Natural killer cell (primary cell): Measurements from ENCODE around the gene LINC00305. TPM values are rescaled to one million over a fixed set of nuclear protein-coding genes. Genes with fewer than 3 reads are reported as not detected.

ENCODE experiments used
- ATAC-seq, 3 donors: fragments of 150-1000 bp in 2 of 3; fragments of 200-7000 bp in 1 of 3; cut with Tn5 transposase; 1 replicate in 1 of 3; 2 replicates in 2 of 3; pipeline ENCODE4 v1.10.0; 2021; ENCODE audit warnings: mild to moderate bottlenecking in 2 of 3, moderate library complexity in 2 of 3
- DNase-seq, 2 donors: peaks; one replicate each; pipeline versions ENCODE4 v3.0.0 to v3.0.0-alpha.2; 2013 to 2021; ENCODE audit warnings: mixed read lengths in 1 of 2
- H3K27ac ChIP-seq: one replicate; pipeline ENCODE4 v1.5.1; 2013; ENCODE audit warnings: mild to moderate bottlenecking, low read length
- H3K27me3 ChIP-seq: one replicate; pipeline ENCODE4 v1.6.1; 2013; ENCODE audit warnings: low read length; ENCODE audit not compliant: control insufficient read depth, insufficient read depth
- H3K36me3 ChIP-seq: one replicate; pipeline ENCODE4 v1.6.1; 2013; ENCODE audit warnings: low read length; ENCODE audit not compliant: control insufficient read depth, insufficient read depth
- H3K4me1 ChIP-seq: one replicate; pipeline ENCODE4 v1.6.1; 2013; ENCODE audit warnings: low read length; ENCODE audit not compliant: control insufficient read depth, insufficient read depth
- H3K4me3 ChIP-seq: one replicate; pipeline ENCODE4 v1.5.1; 2013; ENCODE audit warnings: low read length
- H3K9me3 ChIP-seq: one replicate; pipeline ENCODE4 v1.6.1; 2013; ENCODE audit warnings: low read length; ENCODE audit not compliant: control insufficient read depth, insufficient read depth
- H3K27ac Mint-ChIP-seq, 2 donors: one replicate each; pipeline ENCODE4 v1.8.0; 2022; ENCODE audit warnings: mild to moderate bottlenecking in 2 of 2, mixed read lengths in 2 of 2, moderate library complexity in 1 of 2
- H3K27me3 Mint-ChIP-seq, 2 donors: one replicate each; pipeline ENCODE4 v1.8.0; 2022; ENCODE audit warnings: low read depth in 2 of 2, mixed read lengths in 2 of 2
- H3K36me3 Mint-ChIP-seq: one replicate; pipeline ENCODE4 v1.8.0; 2022; ENCODE audit warnings: mixed read lengths
- H3K4me1 Mint-ChIP-seq, 2 donors: one replicate each; pipeline ENCODE4 v1.8.0; 2022; ENCODE audit warnings: mixed read lengths in 2 of 2
- H3K4me3 Mint-ChIP-seq: one replicate; pipeline ENCODE4 v1.8.0; 2022; ENCODE audit warnings: mild to moderate bottlenecking, moderate library complexity, mixed read lengths
- H3K9me3 Mint-ChIP-seq, 2 donors: one replicate each; pipeline ENCODE4 v1.8.0; 2022; ENCODE audit warnings: mixed read lengths in 2 of 2
- WGBS: methylation state at CpG from one replicate; pipeline ENCODE4 v1.1.7; 2013; ENCODE audit warnings: missing lambda C conversion rate; ENCODE audit not compliant: insufficient coverage; 5-methylcytosine and 5-hydroxymethylcytosine counted together
- intact Hi-C: fragments of 100-400 bp; cut with micrococcal nuclease; formaldehyde crosslinking; loops from one replicate; pipeline ENCODE4 v1.14.2; 2022
- total RNA-seq, 4 donors: library from RNA; stranded (reverse); fragments of 120-200 nt in 1 of 4; gene quantifications; one replicate each; pipeline versions ENCODE4 v1.2.3 to v1.2.4, GENCODE V29; 2013 to 2022
- TF ChIP-seq, protein P1 (sequence below): fragments of 200-600 bp; IDR thresholded peaks from one replicate; pipeline ENCODE4 v1.8.0; 2022; ENCODE audit warnings: antibody characterized with exemption

Gene LINC00305
- total RNA-seq, 3 donors from 2014 or later (not counting 1 experiment from before 2014, with no cell fraction given): not detected

DNA sequence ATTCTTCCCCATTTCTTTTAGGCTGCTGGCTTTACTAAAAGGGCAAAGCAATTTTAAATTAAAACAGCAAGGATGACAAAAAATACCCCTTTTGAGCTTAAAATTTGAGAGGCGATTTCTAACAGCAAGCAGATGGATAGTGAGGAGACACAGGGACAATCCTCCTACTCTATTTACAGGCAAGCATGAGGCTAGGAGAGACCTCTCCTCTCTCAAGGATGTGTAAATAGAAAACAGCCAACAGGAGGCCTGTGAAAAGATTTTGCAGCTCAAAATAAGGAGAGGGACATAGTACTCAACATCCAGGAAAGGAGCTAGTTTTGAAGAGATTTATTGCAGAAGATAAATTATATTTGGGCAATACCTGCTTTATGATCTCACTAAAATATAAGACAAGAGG is 53.8 kb downstream of the LINC00305 start:
- Histone ChIP-seq H3K4me3 (no peak overlapping the region), H3K4me1 (no peaks in the 10 kb centered on the region), H3K9me3 (no peaks in the 10 kb centered on the region), H3K36me3 (no peaks in the 10 kb centered on the region), H3K27me3 (no peaks in the 10 kb centered on the region), H3K27ac (no peak overlapping the region)
- TF ChIP-seq, protein P1, sequence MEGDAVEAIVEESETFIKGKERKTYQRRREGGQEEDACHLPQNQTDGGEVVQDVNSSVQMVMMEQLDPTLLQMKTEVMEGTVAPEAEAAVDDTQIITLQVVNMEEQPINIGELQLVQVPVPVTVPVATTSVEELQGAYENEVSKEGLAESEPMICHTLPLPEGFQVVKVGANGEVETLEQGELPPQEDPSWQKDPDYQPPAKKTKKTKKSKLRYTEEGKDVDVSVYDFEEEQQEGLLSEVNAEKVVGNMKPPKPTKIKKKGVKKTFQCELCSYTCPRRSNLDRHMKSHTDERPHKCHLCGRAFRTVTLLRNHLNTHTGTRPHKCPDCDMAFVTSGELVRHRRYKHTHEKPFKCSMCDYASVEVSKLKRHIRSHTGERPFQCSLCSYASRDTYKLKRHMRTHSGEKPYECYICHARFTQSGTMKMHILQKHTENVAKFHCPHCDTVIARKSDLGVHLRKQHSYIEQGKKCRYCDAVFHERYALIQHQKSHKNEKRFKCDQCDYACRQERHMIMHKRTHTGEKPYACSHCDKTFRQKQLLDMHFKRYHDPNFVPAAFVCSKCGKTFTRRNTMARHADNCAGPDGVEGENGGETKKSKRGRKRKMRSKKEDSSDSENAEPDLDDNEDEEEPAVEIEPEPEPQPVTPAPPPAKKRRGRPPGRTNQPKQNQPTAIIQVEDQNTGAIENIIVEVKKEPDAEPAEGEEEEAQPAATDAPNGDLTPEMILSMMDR: no peak
- Mint-ChIP-seq H3K9me3 (peaks cover 0 to 3% of the 10 kb centered on the region in 2 donors), H3K4me1 (no peaks in the 10 kb centered on the region), H3K36me3 (no peaks in the 10 kb centered on the region), H3K27ac (no peak overlapping the region), H3K4me3 (no peak overlapping the region), H3K27me3 (peaks cover 0 to 13% of the 10 kb centered on the region in 2 donors)
- ATAC-seq (no peak), DNase-seq (no peak)
- no CpG with 5 or more reads among the region's 1 CpG for whole genome bisulfite sequencing
- intact Hi-C loops: no loop called here

DNA sequence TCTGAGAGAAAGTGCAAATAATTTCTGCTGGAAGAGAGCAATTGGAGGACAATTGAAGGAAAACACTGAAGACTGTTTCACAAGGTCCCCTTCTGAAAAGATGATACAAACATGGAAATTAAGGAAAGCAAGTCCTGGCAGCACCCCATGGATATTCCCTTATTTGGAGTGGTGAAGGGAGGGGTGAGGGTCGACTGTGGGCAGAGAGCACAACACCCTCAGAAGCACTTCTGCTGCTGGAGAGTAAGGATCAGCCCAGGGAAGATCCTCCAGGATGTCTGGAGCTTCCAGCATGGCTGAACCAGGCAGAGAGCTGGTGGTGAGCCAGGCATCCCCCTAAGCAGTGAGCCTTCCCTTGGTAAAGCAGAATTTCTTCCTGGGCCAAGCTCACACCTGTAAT is 54.7 kb downstream of the LINC00305 start:
- Histone ChIP-seq H3K9me3 (no peaks in the 10 kb centered on the region), H3K27me3 (no peaks in the 10 kb centered on the region), H3K4me1 (no peaks in the 10 kb centered on the region), H3K27ac (no peak overlapping the region), H3K36me3 (no peaks in the 10 kb centered on the region), H3K4me3 (no peak overlapping the region)
- ATAC-seq (no peak), DNase-seq (no peak)
- Mint-ChIP-seq H3K4me3 (no peak overlapping the region), H3K27ac (no peak overlapping the region), H3K27me3 (peaks cover 0 to 13% of the 10 kb centered on the region in 2 donors), H3K36me3 (no peaks in the 10 kb centered on the region), H3K9me3 (peaks cover 0 to 3% of the 10 kb centered on the region in 2 donors), H3K4me1 (no peaks in the 10 kb centered on the region)
- TF ChIP-seq, protein P1: no peak
- intact Hi-C loops: no loop called here
- WGBS: 38% methylated on average over 1 of the region's 1 CpG

DNA sequence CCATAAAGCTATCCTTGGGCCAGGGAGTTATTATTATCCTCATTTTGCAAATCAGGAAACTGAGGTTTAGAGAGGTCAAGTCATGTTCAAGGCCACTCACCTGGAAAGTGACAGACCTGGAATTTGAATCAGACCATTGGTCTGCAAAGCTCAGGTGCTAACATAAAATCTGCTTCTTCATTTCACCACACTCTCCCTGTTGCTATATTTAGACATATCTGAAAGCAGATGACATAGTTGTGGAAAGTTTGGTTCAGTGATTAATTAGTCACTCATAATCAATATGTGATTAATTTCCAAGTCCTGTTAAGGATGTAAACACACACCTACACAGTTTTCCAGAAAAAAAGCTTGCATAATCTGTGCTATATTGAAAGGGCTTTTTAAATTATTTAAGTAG is 57.4 kb downstream of the LINC00305 start:
- no peak overlapping the region for H3K4me3 ChIP-seq
- no peaks in the 10 kb centered on the region for H3K36me3 ChIP-seq
- H3K27me3 ChIP-seq: no peaks in the 10 kb centered on the region
- ATAC-seq: no peak
- Mint-ChIP-seq H3K9me3 (peaks cover 0 to 3% of the 10 kb centered on the region in 2 donors), H3K27me3 (peaks cover 0 to 15% of the 10 kb centered on the region in 2 donors), H3K4me1 (no peaks in the 10 kb centered on the region), H3K4me3 (no peak overlapping the region), H3K27ac (no peak overlapping the region), H3K36me3 (no peaks in the 10 kb centered on the region)
- no peaks in the 10 kb centered on the region for H3K9me3 ChIP-seq
- intact Hi-C loops: no loop called here
- DNase-seq: no peak
- TF ChIP-seq, protein P1: no peak
- no peak overlapping the region for H3K27ac ChIP-seq
- H3K4me1 ChIP-seq: no peaks in the 10 kb centered on the region

DNA sequence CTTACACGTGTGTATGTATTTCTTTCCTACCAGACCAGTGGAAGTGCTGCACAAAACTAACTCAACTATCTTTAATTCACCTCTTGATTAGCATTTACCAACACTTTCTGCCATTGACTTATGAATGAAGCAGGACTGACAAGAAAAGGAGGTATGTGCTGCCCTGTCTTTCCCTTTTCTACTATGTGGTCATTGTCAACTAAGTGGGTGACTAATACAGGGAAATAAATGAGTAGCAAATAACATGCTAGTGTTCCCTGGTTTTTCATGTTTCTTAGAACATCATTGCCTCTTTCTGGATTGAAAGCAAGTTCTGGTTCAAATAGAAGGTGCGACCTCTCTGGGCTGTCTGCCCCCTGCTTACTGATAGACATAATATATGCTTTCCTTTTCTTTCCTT is 58.0 kb downstream of the LINC00305 start:
- no peak overlapping the region for H3K27ac ChIP-seq
- no peak overlapping the region for H3K27ac Mint-ChIP-seq
- peaks cover 0 to 15% of the 10 kb centered on the region in 2 donors for H3K27me3 Mint-ChIP-seq
- H3K9me3 Mint-ChIP-seq: peaks cover 0 to 3% of the 10 kb centered on the region in 2 donors
- H3K27me3 ChIP-seq: no peaks in the 10 kb centered on the region
- H3K4me1 Mint-ChIP-seq: no peaks in the 10 kb centered on the region
- intact Hi-C loops: no loop called here
- H3K36me3 ChIP-seq: no peaks in the 10 kb centered on the region
- no peak for ATAC-seq
- no peak for DNase-seq
- no peak overlapping the region for H3K4me3 ChIP-seq
- TF ChIP-seq, protein P1: no peak
- WGBS: 84% methylated on average over 2 of the region's 2 CpGs
- no peak overlapping the region for H3K4me3 Mint-ChIP-seq
- no peaks in the 10 kb centered on the region for H3K9me3 ChIP-seq
- no peaks in the 10 kb centered on the region for H3K36me3 Mint-ChIP-seq
- no peaks in the 10 kb centered on the region for H3K4me1 ChIP-seq
